Loucy (cell line): ENCODE data around the gene NAT9.

Source experiments
- H2AFZ ChIP-seq: fragments of 200-600 bp; sonication (generic); 2 replicates; pipeline ENCODE4 v1.6.0; 2016; ENCODE audit warnings: antibody characterized with exemption, mild to moderate bottlenecking, low read length, moderate library complexity
- H3F3A ChIP-seq: fragments of 200-600 bp; 2 replicates; pipeline ENCODE4 v1.6.0; 2016; ENCODE audit warnings: antibody characterized with exemption, low read depth, mild to moderate bottlenecking
- H3K27me3 ChIP-seq: fragments of 200-600 bp; sonication (generic); 2 replicates; pipeline ENCODE4 v1.6.1; 2014; ENCODE audit warnings: low read length, mild to moderate bottlenecking; ENCODE audit not compliant: insufficient read depth, poor library complexity, severe bottlenecking
- H3K36me3 ChIP-seq: fragments of 200-600 bp; sonication (generic); 2 replicates; pipeline ENCODE4 v1.6.1; 2016; ENCODE audit warnings: low read length; ENCODE audit not compliant: insufficient read depth
- H3K4me1 ChIP-seq: fragments of 200-600 bp; sonication (generic); 2 replicates; pipeline ENCODE4 v1.5.1; 2014; ENCODE audit warnings: low read length, mild to moderate bottlenecking; ENCODE audit not compliant: insufficient read depth, poor library complexity, severe bottlenecking
- H3K4me2 ChIP-seq: fragments of 200-600 bp; sonication (generic); 2 replicates; pipeline ENCODE4 v1.6.0; 2014; ENCODE audit warnings: antibody characterized with exemption, low read length, low read depth, mild to moderate bottlenecking; ENCODE audit not compliant: poor library complexity, severe bottlenecking
- H3K4me3 ChIP-seq: fragments of 200-600 bp; sonication (generic); 2 replicates; pipeline ENCODE4 v1.5.1; 2014; ENCODE audit warnings: low read length, mild to moderate bottlenecking, mixed read lengths; ENCODE audit not compliant: poor library complexity, severe bottlenecking
- H3K79me2 ChIP-seq: fragments of 200-600 bp; sonication (generic); 2 replicates; pipeline ENCODE4 v1.6.1; 2014; ENCODE audit warnings: low read length; ENCODE audit not compliant: insufficient read depth
- H3K9ac ChIP-seq: fragments of 200-600 bp; sonication (generic); 2 replicates; pipeline ENCODE4 v1.6.0; 2014; ENCODE audit warnings: mild to moderate bottlenecking, low read depth, low read length, moderate library complexity; ENCODE audit not compliant: poor library complexity, severe bottlenecking
- H3K9me2 ChIP-seq: fragments of 200-600 bp; sonication (generic); replicated peaks from 2 replicates; pipeline ENCODE4 v1.6.1; 2016; ENCODE audit warnings: low read depth, low read length, mixed read lengths
- H3K9me3 ChIP-seq: fragments of 200-600 bp; sonication (generic); 2 replicates; pipeline ENCODE4 v1.6.1; 2014; ENCODE audit warnings: mild to moderate bottlenecking, antibody characterized with exemption, low read length, low read depth; ENCODE audit not compliant: insufficient read depth
- H4K20me1 ChIP-seq: fragments of 200-600 bp; sonication (generic); 2 replicates; pipeline ENCODE4 v1.6.0; 2014; ENCODE audit warnings: antibody characterized with exemption, low read length, mild to moderate bottlenecking; ENCODE audit not compliant: insufficient read depth, poor library complexity, severe bottlenecking
- CTCF ChIP-seq: fragments of 200-600 bp; sonication (generic); conservative IDR thresholded peaks from 2 replicates; pipeline ENCODE4 v1.5.1; 2014; ENCODE audit warnings: mild to moderate bottlenecking, antibody characterized with exemption, low read length
- EZH2phosphoT487 ChIP-seq: fragments of 200-600 bp; IDR thresholded peaks from 2 replicates; pipeline ENCODE4 v1.6.1; 2018; ENCODE audit warnings: antibody characterized with exemption, mild to moderate bottlenecking, moderate library complexity, borderline replicate concordance

The NAT9 gene

GRCh38 chr17:74775409-74776043, 619 bp downstream of the NAT9 start:
- Histone ChIP-seq H3K4me1 (peaks cover 39% of the 10 kb centered on the region), H3K9me2 (no peaks in the 10 kb centered on the region), H4K20me1 (peaks cover 11% of the 10 kb centered on the region), H3F3A (no peaks in the 10 kb centered on the region), H3K27me3 (no peaks in the 10 kb centered on the region), H3K4me3 (peak overlapping the region; percentile 90), H3K79me2 (peaks cover 57% of the 10 kb centered on the region), H3K4me2 (peak overlapping the region; percentile 89), H3K9me3 (no peaks in the 10 kb centered on the region), H3K9ac (peak overlapping the region; percentile 77), H3K36me3 (peaks cover 27% of the 10 kb centered on the region; the same call in 1 of the 2 replicates), H2AFZ (0 out of 2 replicates have a peak overlapping the region, but pooled peaks have one; percentile 51)
- TF ChIP-seq EZH2phosphoT487 (no peak), CTCF (no peak)

GRCh38 chr17:74773871-74774286, 2.3 kb downstream of the NAT9 start:
- H3F3A ChIP-seq: no peaks in the 10 kb centered on the region
- no peak overlapping the region for H2AFZ ChIP-seq
- no peak overlapping the region for H3K4me3 ChIP-seq
- peaks cover 14% of the 10 kb centered on the region for H4K20me1 ChIP-seq
- H3K36me3 ChIP-seq: peaks cover 43% of the 10 kb centered on the region; the same call in 1 of the 2 replicates
- H3K9me3 ChIP-seq: no peaks in the 10 kb centered on the region
- H3K9me2 ChIP-seq: no peaks in the 10 kb centered on the region
- H3K4me1 ChIP-seq: peaks cover 22% of the 10 kb centered on the region
- TF ChIP-seq CTCF (no peak), EZH2phosphoT487 (no peak)
- H3K79me2 ChIP-seq: peaks cover 49% of the 10 kb centered on the region
- H3K27me3 ChIP-seq: no peaks in the 10 kb centered on the region
- H3K4me2 ChIP-seq: no peak overlapping the region
- no peak overlapping the region for H3K9ac ChIP-seq

GRCh38 chr17:74773414-74773813, 2.7 kb downstream of the NAT9 start:
- H4K20me1 ChIP-seq: peaks cover 14% of the 10 kb centered on the region
- no peaks in the 10 kb centered on the region for H3K9me3 ChIP-seq
- no peaks in the 10 kb centered on the region for H3F3A ChIP-seq
- TF ChIP-seq EZH2phosphoT487 (no peak), CTCF (no peak)
- H3K9me2 ChIP-seq: no peaks in the 10 kb centered on the region
- no peaks in the 10 kb centered on the region for H3K27me3 ChIP-seq
- H2AFZ ChIP-seq: no peak overlapping the region
- peaks cover 48% of the 10 kb centered on the region; the same call in 1 of the 2 replicates for H3K36me3 ChIP-seq
- H3K4me2 ChIP-seq: no peak overlapping the region
- peaks cover 46% of the 10 kb centered on the region for H3K79me2 ChIP-seq
- H3K4me3 ChIP-seq: no peak overlapping the region
- H3K4me1 ChIP-seq: peaks cover 20% of the 10 kb centered on the region
- no peak overlapping the region for H3K9ac ChIP-seq
